AG09309 (cell line): ENCODE data around the gene SLC9A1.

ENCODE experiments used
- DNase-seq: peaks from one replicate; pipeline ENCODE4 v3.0.0-alpha.2; 2010; ENCODE audit warnings: low read depth
- H3K4me3 ChIP-seq: 2 replicates; pipeline ENCODE4 v1.5.1; 2011; ENCODE audit warnings: mild to moderate bottlenecking, low read depth, low read length, moderate library complexity; ENCODE audit not compliant: control insufficient read depth
- CTCF ChIP-seq: IDR thresholded peaks from 2 replicates; pipeline ENCODE4 v1.5.1; 2011; ENCODE audit warnings: mild to moderate bottlenecking, low read depth, low read length, inconsistent platforms; ENCODE audit not compliant: insufficient read depth, control insufficient read depth; ENCODE audit errors: missing control alignments

The SLC9A1 gene

GRCh38 chr1:27087371-27088220, 67.3 kb downstream of the SLC9A1 start:
- no peak for DNase-seq
- no peak overlapping the region for H3K4me3 ChIP-seq
- TF ChIP-seq CTCF: no peak

GRCh38 chr1:27086628-27087027, 68.3 kb downstream of the SLC9A1 start:
- DNase-seq: no peak
- TF ChIP-seq CTCF: no peak
- no peak overlapping the region for H3K4me3 ChIP-seq

- DNase-seq: no peak
- no peak for TF ChIP-seq CTCF
- H3K4me3 ChIP-seq: no peak overlapping the region
Observed at GRCh38 chr1:27086026-27086425, 68.9 kb downstream of the SLC9A1 start.

GRCh38 chr1:27084107-27084506, 70.8 kb downstream of the SLC9A1 start:
- no peak overlapping the region for H3K4me3 ChIP-seq
- no peak for TF ChIP-seq CTCF
- no peak for DNase-seq

GRCh38 chr1:27077968-27078367, 77.0 kb downstream of the SLC9A1 start:
- DNase-seq: no peak
- H3K4me3 ChIP-seq: no peak overlapping the region
- no peak for TF ChIP-seq CTCF

- DNase-seq: no peak
- no peak for TF ChIP-seq CTCF
- no peak overlapping the region for H3K4me3 ChIP-seq
Observed at GRCh38 chr1:27076803-27077202, 78.1 kb downstream of the SLC9A1 start.

- DNase-seq: no peak
- H3K4me3 ChIP-seq: no peak overlapping the region
- TF ChIP-seq CTCF: no peak
Observed at GRCh38 chr1:27074175-27074780, 80.6 kb downstream of the SLC9A1 start.
